Measurements from ENCODE around the gene NACA2.

DNA sequence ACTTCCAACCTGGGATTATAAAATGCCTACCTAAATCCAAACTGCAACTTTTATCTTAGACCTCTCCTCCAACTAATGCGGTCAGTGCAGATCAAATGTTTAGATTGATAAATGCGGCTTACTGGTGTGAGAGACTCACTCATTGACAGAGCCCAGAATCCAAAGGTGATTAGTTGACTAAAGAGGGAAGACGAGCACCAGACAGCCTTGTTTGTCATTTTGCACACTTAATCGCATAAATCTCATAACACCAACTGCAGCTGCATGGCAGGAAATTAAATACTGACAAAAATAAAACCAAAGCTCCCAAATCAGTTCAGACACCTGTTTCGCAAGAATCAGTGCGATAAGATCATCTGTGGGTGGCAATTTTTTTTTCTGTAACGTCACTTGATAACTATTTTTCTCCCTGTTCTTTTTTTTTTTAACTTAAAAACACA, 35.9 kb downstream of the NACA2 start:
- TF ChIP-seq, protein P1, sequence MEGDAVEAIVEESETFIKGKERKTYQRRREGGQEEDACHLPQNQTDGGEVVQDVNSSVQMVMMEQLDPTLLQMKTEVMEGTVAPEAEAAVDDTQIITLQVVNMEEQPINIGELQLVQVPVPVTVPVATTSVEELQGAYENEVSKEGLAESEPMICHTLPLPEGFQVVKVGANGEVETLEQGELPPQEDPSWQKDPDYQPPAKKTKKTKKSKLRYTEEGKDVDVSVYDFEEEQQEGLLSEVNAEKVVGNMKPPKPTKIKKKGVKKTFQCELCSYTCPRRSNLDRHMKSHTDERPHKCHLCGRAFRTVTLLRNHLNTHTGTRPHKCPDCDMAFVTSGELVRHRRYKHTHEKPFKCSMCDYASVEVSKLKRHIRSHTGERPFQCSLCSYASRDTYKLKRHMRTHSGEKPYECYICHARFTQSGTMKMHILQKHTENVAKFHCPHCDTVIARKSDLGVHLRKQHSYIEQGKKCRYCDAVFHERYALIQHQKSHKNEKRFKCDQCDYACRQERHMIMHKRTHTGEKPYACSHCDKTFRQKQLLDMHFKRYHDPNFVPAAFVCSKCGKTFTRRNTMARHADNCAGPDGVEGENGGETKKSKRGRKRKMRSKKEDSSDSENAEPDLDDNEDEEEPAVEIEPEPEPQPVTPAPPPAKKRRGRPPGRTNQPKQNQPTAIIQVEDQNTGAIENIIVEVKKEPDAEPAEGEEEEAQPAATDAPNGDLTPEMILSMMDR (IDR thresholded peaks at IDR 0.05) = no peak
- no peak for TF ChIP-seq ZFX (IDR thresholded peaks at IDR 0.05; ENCODE audit: borderline replicate concordance)
